NCI-H82 treated with DMSO at 0.1 percent for 48 hours (cell line): ENCODE results near the gene FLOT1.

Experiments
- DNase-seq: peaks from one replicate; lab custom pipeline; 2025; ENCODE audit not compliant: unreplicated experiment; lab: John Stamatoyannopoulos, UW

Gene FLOT1

DNA sequence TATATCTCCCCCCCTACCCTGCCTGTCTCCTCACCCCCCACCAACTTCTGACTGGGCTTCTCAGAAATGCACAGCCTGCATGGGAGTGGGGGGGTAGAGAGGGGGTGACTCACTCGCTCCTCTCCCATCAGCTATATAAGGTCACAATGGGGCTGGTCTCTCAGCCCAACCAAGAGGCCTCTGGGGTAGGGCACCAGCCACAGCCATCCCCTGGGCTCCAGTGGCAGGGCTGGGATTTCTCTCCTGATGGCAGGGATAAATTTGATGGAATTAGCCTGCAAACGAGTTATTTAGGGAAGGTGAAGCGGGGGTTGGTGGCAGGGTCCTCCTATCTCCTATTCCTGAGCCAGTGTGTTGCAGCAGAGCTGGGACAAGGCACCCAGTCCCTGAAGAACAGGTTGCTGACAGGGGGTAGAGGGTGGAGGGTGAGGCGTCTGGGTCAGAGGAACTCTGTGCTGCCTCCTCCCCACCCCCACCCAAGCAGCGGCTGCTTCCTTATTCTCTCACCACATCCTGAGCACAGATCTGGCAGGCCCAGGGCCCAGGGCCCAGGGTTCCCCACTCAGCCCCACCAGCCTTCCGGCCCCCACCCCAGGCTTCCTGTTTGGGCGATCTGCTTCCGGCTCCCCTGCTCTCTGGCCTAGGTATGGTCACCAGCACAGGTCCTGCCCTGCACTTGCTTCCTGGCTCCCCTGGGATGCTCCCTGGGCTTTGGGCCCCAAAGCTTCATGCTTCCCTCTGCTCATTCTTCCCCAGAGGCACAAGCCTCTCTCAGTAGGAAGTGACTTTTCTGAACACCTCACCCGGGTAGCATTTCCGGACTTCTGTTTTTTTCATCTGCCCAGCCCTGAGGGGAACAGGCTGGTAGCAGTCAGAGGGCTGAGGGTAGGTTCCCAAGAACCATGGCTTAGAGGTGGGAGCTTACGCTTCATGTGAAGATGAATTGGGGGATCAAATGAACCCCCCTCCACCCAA lies 60.1 kb downstream of the FLOT1 start:
- DNase-seq, result peak; percentile 15

DNA sequence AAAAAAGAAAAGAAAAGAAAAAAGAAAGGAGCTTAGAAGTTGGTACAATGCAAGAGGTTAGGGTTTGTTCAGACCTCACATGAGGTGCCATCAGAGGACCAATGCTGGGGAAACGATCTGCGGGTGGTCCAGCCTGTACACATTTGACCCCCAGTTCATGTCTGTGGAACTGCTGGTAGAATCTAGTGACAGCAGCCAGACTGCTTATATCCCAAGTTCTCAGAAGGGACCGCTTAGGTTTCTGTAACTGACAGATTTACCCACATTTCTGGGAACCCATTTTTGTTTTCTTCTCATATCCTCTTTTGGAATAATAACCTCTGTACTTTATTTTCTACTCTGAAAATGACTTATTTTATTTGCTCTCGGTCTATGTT lies 60.7 kb downstream of the FLOT1 start:
- DNase-seq, result no peak

DNA sequence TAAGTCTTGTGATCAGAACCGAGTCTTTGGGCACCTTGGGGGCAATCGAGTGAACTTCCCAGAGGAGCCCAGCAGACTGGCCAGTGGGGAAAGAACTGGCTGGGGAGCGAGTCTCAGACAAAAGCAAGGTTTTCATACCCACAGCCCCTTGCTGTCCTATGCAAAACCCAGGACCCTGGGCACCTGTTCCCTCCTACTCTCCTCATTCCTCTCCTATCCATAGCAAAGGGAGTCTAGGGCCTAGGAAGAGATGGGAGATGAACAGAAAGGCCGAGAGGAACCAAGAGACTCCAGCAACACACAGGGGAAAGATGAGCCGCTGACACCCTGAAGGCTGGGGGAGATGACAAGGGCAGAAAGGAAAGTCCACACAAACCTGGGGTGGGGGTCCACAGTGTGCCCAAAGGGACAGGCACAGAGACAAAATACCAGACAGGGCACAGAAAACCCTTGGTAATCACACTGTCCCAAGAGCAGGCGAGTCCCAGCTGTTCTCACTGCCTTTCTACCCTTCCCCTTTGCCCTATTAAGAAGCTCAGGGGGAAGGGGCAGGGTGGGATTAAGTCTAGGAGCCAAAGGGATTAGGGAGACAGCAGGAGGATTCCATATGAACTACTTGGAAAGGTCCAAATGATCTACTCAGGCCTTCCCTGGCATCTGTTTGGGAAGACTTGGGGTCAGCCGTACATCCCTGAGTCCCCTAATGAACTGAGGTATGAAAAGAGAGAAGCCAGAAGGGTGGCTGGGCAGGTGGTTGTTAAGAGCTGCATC lies 62.5 kb downstream of the FLOT1 start:
- peak; percentile 97 for DNase-seq

DNA sequence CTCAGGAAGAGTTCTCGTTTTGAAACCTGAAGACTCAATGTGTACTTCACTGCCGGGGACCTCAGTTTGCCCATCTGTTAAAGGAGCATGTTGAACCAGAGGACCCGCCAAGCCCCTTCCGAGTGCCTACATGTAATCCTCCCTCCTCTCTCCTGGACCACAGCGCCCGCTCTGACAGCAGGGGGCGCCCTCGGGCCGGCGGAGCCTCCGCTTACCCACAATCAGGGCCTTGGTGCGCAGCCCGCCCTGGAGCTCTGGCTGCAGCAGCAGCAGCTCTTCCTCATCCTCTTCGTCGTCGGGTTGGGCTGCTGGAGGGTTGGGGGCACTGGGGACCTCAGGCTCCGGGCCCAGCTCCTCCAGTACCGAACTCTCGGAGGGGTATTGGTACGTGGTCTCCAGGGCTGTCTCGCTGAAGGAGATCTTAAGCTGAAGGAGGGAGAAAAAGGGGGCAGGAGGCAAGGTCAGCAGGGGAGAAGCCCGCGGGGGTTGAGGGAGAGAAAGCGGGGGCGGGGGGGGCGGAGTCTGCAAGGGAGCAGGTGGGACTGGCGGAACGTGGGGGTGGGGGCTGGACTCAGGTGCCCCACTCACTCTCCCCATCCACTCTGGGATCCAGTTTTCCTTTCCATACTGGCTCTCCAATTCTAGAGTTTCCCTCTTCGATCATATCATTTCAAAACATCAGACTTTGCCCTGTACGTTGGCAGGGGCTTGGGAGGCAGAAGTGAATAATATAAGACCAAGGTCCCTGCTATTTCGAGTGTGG lies 63.3 kb downstream of the FLOT1 start:
- DNase-seq, result peak; percentile 56
